Panc1 (cell line): ENCODE results near the gene MXD4. TPM values are rescaled to one million over a fixed set of nuclear protein-coding genes. Genes with fewer than 3 reads are reported as not detected.

Experiments used
- ATAC-seq: fragments of 200-7000 bp; cut with Tn5 transposase; 2 replicates; pipeline ENCODE4 v1.9.1; 2020; ENCODE audit warnings: mild to moderate bottlenecking, moderate library complexity
- BruUV-seq: library from RNA; stranded (reverse); fragments of 400-500 nt; replicated peaks from 2 replicates; lab custom pipeline; 2021; lab: Mats Ljungman, UMichigan
- CTCF ChIA-PET: fragments of 300-600 bp; sonication (Branson Sonifier 250); formaldehyde crosslinking; loops from one replicate; lab custom pipeline; 2022; ENCODE audit warnings: antibody characterized with exemption; lab: Charles Lee
- POLR2A ChIA-PET: fragments of 300-600 bp; sonication (Branson Sonifier 250); formaldehyde crosslinking; loops from one replicate; lab custom pipeline; 2022; ENCODE audit warnings: antibody characterized with exemption; lab: Charles Lee
- DNase-seq: peaks from one replicate; pipeline ENCODE4 v3.0.0-alpha.2; 2010; ENCODE audit warnings: low read depth, low spot score
- H3K27ac ChIP-seq: 2 replicates; pipeline ENCODE4 v1.5.1; 2011; ENCODE audit warnings: mild to moderate bottlenecking, low read length, inconsistent platforms
- H3K27me3 ChIP-seq: fragments of 200-500 bp; sonication (Bioruptor generic); 2 replicates; pipeline ENCODE4 v1.6.0; 2014; ENCODE audit warnings: low read length, inconsistent platforms; ENCODE audit not compliant: control insufficient read depth, insufficient read depth
- H3K36me3 ChIP-seq: fragments of 200-500 bp; sonication (Bioruptor generic); 2 replicates; pipeline ENCODE4 v1.5.1; 2014; ENCODE audit warnings: inconsistent platforms, mild to moderate bottlenecking, low read length, moderate library complexity; ENCODE audit not compliant: control insufficient read depth, insufficient read depth
- H3K4me1 ChIP-seq: 2 replicates; pipeline ENCODE4 v1.5.1; 2011; ENCODE audit warnings: inconsistent platforms, mild to moderate bottlenecking, low read length, moderate library complexity; ENCODE audit not compliant: control insufficient read depth, insufficient read depth
- H3K4me3 ChIP-seq, 2 experiments: 2 replicates each; pipeline ENCODE4 v1.5.1; 2011 to 2012; ENCODE audit warnings: low read depth in 2 of 2, low read length in 2 of 2, mild to moderate bottlenecking in 2 of 2, inconsistent platforms in 1 of 2, moderate library complexity in 1 of 2
- H3K9me3 ChIP-seq: fragments of 200-500 bp; sonication (Bioruptor generic); 2 replicates; pipeline ENCODE4 v1.5.1; 2014; ENCODE audit warnings: low read depth, mild to moderate bottlenecking, inconsistent platforms, low read length, moderate library complexity; ENCODE audit not compliant: control insufficient read depth, insufficient read depth
- CTCF ChIP-seq: fragments of 450-650 bp; IDR thresholded peaks from 2 replicates; pipeline ENCODE4 v1.5.1; 2017; ENCODE audit warnings: mild to moderate bottlenecking
- POLR2AphosphoS5 ChIP-seq: IDR thresholded peaks from 2 replicates; pipeline ENCODE4 v1.6.1; 2012; ENCODE audit warnings: mild to moderate bottlenecking, low read depth, low read length, moderate library complexity
- REST ChIP-seq, 2 experiments: IDR thresholded peaks; 2 replicates each; pipeline ENCODE4 v1.6.1; 2011 to 2012; ENCODE audit warnings: low read depth in 2 of 2, control low read depth in 1 of 2, low read length in 1 of 2, mild to moderate bottlenecking in 1 of 2, moderate library complexity in 1 of 2; ENCODE audit not compliant: insufficient read depth in 1 of 2
- SIN3A ChIP-seq: IDR thresholded peaks from 2 replicates; pipeline ENCODE4 v1.6.1; 2012; ENCODE audit warnings: low read depth, mild to moderate bottlenecking, low read length, moderate library complexity, borderline replicate concordance; ENCODE audit not compliant: insufficient read depth
- TCF7L2 ChIP-seq: IDR thresholded peaks from 2 replicates; pipeline ENCODE4 v1.6.1; 2011; ENCODE audit warnings: mild to moderate bottlenecking, low read depth, low read length, inconsistent platforms
- in situ Hi-C: cut with HindIII; loops from 2 replicates; pipeline ENCODE4 v1.10.0; 2016; ENCODE audit warnings: low sequenced_read_pairs, low pct_unique_long_range_greater_than_20kb
- intact Hi-C: fragments of 100-400 bp; cut with micrococcal nuclease; formaldehyde crosslinking; loops from one replicate; pipeline ENCODE4 v1.10.0; 2022; ENCODE audit not compliant: unreplicated experiment
- total RNA-seq: library from RNA; stranded (reverse); gene quantifications from one replicate; pipeline ENCODE4 v1.2.1, GENCODE V29; 2021; ENCODE audit not compliant: unreplicated experiment

Gene MXD4
- total RNA-seq, 1 experiment from 2014 or later = 32.7 TPM

GRCh38 chr4:2272026-2272827 is 10.3 kb upstream of the MXD4 start:
- TF ChIP-seq POLR2AphosphoS5 = no peak
- TF ChIP-seq TCF7L2 = no peak
- no peak for TF ChIP-seq CTCF
- TF ChIP-seq SIN3A = no peak
- no peak for TF ChIP-seq REST (IDR thresholded peaks at IDR 0.05; ENCODE audit: insufficient read depth in 1 of 2, low read depth in 2 of 2, low read length in 1 of 2)
- ChIA-PET POLR2A (no interaction called here), CTCF (no interaction called here)
- H3K9me3 ChIP-seq = no peaks in the 10 kb centered on the region
- no TSS peak for BruUV-seq
- no peak overlapping the region for H3K27ac ChIP-seq
- in situ Hi-C loops (no loop called here), intact Hi-C loops (no loop called here)
- H3K27me3 ChIP-seq = no peaks in the 10 kb centered on the region
- H3K4me1 ChIP-seq = no peaks in the 10 kb centered on the region
- ATAC-seq (no peak), DNase-seq (no peak)
- H3K36me3 ChIP-seq = no peaks in the 10 kb centered on the region
- no peak overlapping the region for H3K4me3 ChIP-seq

- CTCF ChIA-PET = no interaction called here
- no peak for ATAC-seq
- in situ Hi-C loops (no loop called here), intact Hi-C loops (no loop called here)
- Histone ChIP-seq H3K27ac (no peak overlapping the region), H3K36me3 (no peaks in the 10 kb centered on the region), H3K27me3 (no peaks in the 10 kb centered on the region), H3K4me1 (no peaks in the 10 kb centered on the region), H3K9me3 (no peaks in the 10 kb centered on the region), H3K4me3 (no peak overlapping the region)
- POLR2A ChIA-PET = no interaction called here
- BruUV-seq = no TSS peak
- TF ChIP-seq CTCF (no peak), SIN3A (no peak), TCF7L2 (no peak), POLR2AphosphoS5 (no peak), REST (IDR thresholded peaks at IDR 0.05; ENCODE audit: insufficient read depth in 1 of 2, low read depth in 2 of 2, low read length in 1 of 2) (no peak)
- no peak for DNase-seq
These were observed 9.5 kb upstream of the MXD4 start for GRCh38 chr4:2271279-2272025.
